Activated B cell treated with CpG ODN at 0.5 μM for 24 hours (primary cell): Measurements from ENCODE around the gene TMEM131. TPM values are rescaled to one million over a fixed set of nuclear protein-coding genes. Genes with fewer than 3 reads are reported as not detected.

ENCODE experiments used
- ATAC-seq: fragments of 200-7000 bp; cut with Tn5 transposase; one replicate; pipeline ENCODE4 v1.10.0; 2021; ENCODE audit warnings: low read depth, mild to moderate bottlenecking, moderate library complexity
- CTCF ChIA-PET: fragments of 350-600 bp; sonication (Branson Sonifier 250); formaldehyde crosslinking; loops from one replicate; lab custom pipeline; 2021; ENCODE audit warnings: antibody characterized with exemption; lab: Charles Lee
- POLR2A ChIA-PET: fragments of 350-600 bp; sonication (Branson Sonifier 250); formaldehyde crosslinking; loops from one replicate; lab custom pipeline; 2021; ENCODE audit warnings: antibody characterized with exemption; lab: Charles Lee
- DNase-seq: peaks from one replicate; pipeline ENCODE4 v3.0.0; 2022
- H3K27ac Mint-ChIP-seq: one replicate; pipeline ENCODE4 v1.8.0; 2020; ENCODE audit warnings: mixed read lengths
- H3K27me3 Mint-ChIP-seq: one replicate; pipeline ENCODE4 v1.8.0; 2021; ENCODE audit warnings: mixed read lengths
- H3K36me3 Mint-ChIP-seq: one replicate; pipeline ENCODE4 v1.8.0; 2021; ENCODE audit warnings: low read depth, mixed read lengths
- H3K4me1 Mint-ChIP-seq: one replicate; pipeline ENCODE4 v1.8.0; 2021; ENCODE audit warnings: mixed read lengths
- H3K4me3 Mint-ChIP-seq: one replicate; pipeline ENCODE4 v1.8.0; 2020; ENCODE audit warnings: mild to moderate bottlenecking, mixed read lengths
- H3K9me3 Mint-ChIP-seq: one replicate; pipeline ENCODE4 v1.8.0; 2020; ENCODE audit warnings: mixed read lengths
- CTCF ChIP-seq: fragments of 200-600 bp; IDR thresholded peaks from one replicate; pipeline ENCODE4 v1.8.0; 2022; ENCODE audit warnings: antibody characterized with exemption, mild to moderate bottlenecking
- intact Hi-C: fragments of 100-400 bp; cut with micrococcal nuclease; formaldehyde crosslinking; loops from one replicate; pipeline ENCODE4 v1.15.1; 2024
- total RNA-seq: library from RNA; stranded (reverse); gene quantifications from 2 replicates; pipeline ENCODE4 v1.2.3, GENCODE V29; 2022

TMEM131 gene
- total RNA-seq, 1 donor from 2014 or later: 146 TPM

- Mint-ChIP-seq H3K36me3 (peaks cover 17% of the 10 kb centered on the region), H3K4me1 (peaks cover 81% of the 10 kb centered on the region), H3K27ac (peak overlapping the region; percentile 18), H3K9me3 (peaks cover 1% of the 10 kb centered on the region), H3K4me3 (no peak overlapping the region), H3K27me3 (no peaks in the 10 kb centered on the region)
- POLR2A ChIA-PET: interaction anchor here (0.6 to 1.9 kb wide), 5 partner anchors 10 to 219 kb away, joined by 3 to 6 read pairs (median 4); no protein-coding TSS in a partner anchor
- DNase-seq (no peak), ATAC-seq (no peak)
- no peak for TF ChIP-seq CTCF
- intact Hi-C loops: loop anchor here (2.0 to 5.0 kb wide), 3 partner anchors 15 to 36 kb away; no protein-coding TSS in a partner anchor
- CTCF ChIA-PET: no interaction called here
These were observed 27.7 kb downstream of the TMEM131 start for GRCh38 chr2:97967931-97968627.

- H3K36me3 Mint-ChIP-seq: peaks cover 17% of the 10 kb centered on the region
- H3K27ac Mint-ChIP-seq: peak overlapping the region; percentile 70
- no peak overlapping the region for H3K4me3 Mint-ChIP-seq
- intact Hi-C loops: loop anchor here (2.0 to 5.0 kb wide), 3 partner anchors 14 to 35 kb away; no protein-coding TSS in a partner anchor
- CTCF ChIA-PET: no interaction called here
- POLR2A ChIA-PET: interaction anchor here (0.5 to 1.9 kb wide), 8 partner anchors 9 to 60 kb away, joined by 3 to 6 read pairs (median 4); no protein-coding TSS in a partner anchor
- H3K4me1 Mint-ChIP-seq: peaks cover 87% of the 10 kb centered on the region
- DNase-seq (no peak), ATAC-seq (peak; percentile 35)
- TF ChIP-seq CTCF: no peak
- no peaks in the 10 kb centered on the region for H3K9me3 Mint-ChIP-seq
- no peaks in the 10 kb centered on the region for H3K27me3 Mint-ChIP-seq
These were observed 28.5 kb downstream of the TMEM131 start for GRCh38 chr2:97967216-97967592.

GRCh38 chr2:97966545-97967215, 29.1 kb downstream of the TMEM131 start:
- intact Hi-C loops: loop anchor here (2.0 to 5.0 kb wide), 3 partner anchors 14 to 34 kb away; no protein-coding TSS in a partner anchor
- peaks cover 88% of the 10 kb centered on the region for H3K4me1 Mint-ChIP-seq
- peaks cover 14% of the 10 kb centered on the region for H3K36me3 Mint-ChIP-seq
- ATAC-seq (peak; percentile 67), DNase-seq (no peak)
- no peaks in the 10 kb centered on the region for H3K9me3 Mint-ChIP-seq
- H3K27ac Mint-ChIP-seq: peak overlapping the region; percentile 70
- ChIA-PET CTCF (no interaction called here), POLR2A (interaction anchor here (0.5 to 1.9 kb wide), 7 partner anchors 8 to 61 kb away, joined by 3 to 6 read pairs (median 5); no protein-coding TSS in a partner anchor)
- no peaks in the 10 kb centered on the region for H3K27me3 Mint-ChIP-seq
- TF ChIP-seq CTCF: no peak
- H3K4me3 Mint-ChIP-seq: no peak overlapping the region

GRCh38 chr2:97965116-97965515, 30.6 kb downstream of the TMEM131 start:
- Mint-ChIP-seq H3K4me3 (no peak overlapping the region), H3K27me3 (no peaks in the 10 kb centered on the region), H3K36me3 (peaks cover 14% of the 10 kb centered on the region), H3K27ac (peak overlapping the region; percentile 51), H3K9me3 (no peaks in the 10 kb centered on the region), H3K4me1 (peaks cover 88% of the 10 kb centered on the region)
- ChIA-PET CTCF (interaction anchor here (1.4 kb wide), 1 partner anchor 158 kb away, joined by 4 read pairs; no protein-coding TSS in a partner anchor), POLR2A (no interaction called here)
- intact Hi-C loops: loop anchor here (5.0 kb wide), 1 partner anchor 33 kb away; no protein-coding TSS in a partner anchor
- no peak for TF ChIP-seq CTCF
- ATAC-seq (no peak), DNase-seq (no peak)

- H3K4me3 Mint-ChIP-seq: no peak overlapping the region
- H3K27ac Mint-ChIP-seq: peak overlapping the region; percentile 11
- ATAC-seq: no peak
- no peaks in the 10 kb centered on the region for H3K9me3 Mint-ChIP-seq
- intact Hi-C loops: no loop called here
- no peak for TF ChIP-seq CTCF
- no peak for DNase-seq
- H3K4me1 Mint-ChIP-seq: peaks cover 88% of the 10 kb centered on the region
- ChIA-PET CTCF (no interaction called here), POLR2A (interaction anchor here (1.3 to 1.4 kb wide), 3 partner anchors 31 to 53 kb away, joined by 3 read pairs; no protein-coding TSS in a partner anchor)
- peaks cover 14% of the 10 kb centered on the region for H3K36me3 Mint-ChIP-seq
- no peaks in the 10 kb centered on the region for H3K27me3 Mint-ChIP-seq
These were observed 31.9 kb downstream of the TMEM131 start for GRCh38 chr2:97963880-97964279.
